ENCODE measurements around the gene STAB1.

DNA sequence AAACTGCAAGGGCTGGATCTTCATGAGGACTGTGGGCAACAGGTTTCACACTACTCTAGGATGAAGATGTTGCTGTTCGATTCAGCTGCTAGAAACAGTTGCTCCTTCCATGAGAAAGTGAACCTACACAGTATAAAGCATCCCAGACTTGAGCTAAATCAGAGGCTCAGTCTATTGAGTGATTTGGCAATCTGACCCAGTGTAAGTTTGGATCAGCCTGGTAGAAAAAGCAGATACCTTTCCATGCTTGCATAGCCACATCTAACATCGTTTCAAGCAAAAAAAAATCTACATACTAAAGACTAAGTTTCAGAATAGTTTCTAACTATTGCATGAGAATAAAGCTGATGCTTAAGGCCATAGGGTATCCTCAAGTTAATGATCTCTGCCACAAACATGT, 45.9 kb downstream of the STAB1 start:
- TF ChIP-seq, protein P1, sequence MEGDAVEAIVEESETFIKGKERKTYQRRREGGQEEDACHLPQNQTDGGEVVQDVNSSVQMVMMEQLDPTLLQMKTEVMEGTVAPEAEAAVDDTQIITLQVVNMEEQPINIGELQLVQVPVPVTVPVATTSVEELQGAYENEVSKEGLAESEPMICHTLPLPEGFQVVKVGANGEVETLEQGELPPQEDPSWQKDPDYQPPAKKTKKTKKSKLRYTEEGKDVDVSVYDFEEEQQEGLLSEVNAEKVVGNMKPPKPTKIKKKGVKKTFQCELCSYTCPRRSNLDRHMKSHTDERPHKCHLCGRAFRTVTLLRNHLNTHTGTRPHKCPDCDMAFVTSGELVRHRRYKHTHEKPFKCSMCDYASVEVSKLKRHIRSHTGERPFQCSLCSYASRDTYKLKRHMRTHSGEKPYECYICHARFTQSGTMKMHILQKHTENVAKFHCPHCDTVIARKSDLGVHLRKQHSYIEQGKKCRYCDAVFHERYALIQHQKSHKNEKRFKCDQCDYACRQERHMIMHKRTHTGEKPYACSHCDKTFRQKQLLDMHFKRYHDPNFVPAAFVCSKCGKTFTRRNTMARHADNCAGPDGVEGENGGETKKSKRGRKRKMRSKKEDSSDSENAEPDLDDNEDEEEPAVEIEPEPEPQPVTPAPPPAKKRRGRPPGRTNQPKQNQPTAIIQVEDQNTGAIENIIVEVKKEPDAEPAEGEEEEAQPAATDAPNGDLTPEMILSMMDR (IDR thresholded peaks at IDR 0.05) = no peak
- no peak for TF ChIP-seq EP300 (IDR thresholded peaks at IDR 0.05)
